DMS79 (cell line): ENCODE data around the gene HIVEP2.

Experiments used
- DNase-seq: peaks from one replicate; lab custom pipeline; 2025; lab: John Stamatoyannopoulos, UW

Gene HIVEP2

DNA sequence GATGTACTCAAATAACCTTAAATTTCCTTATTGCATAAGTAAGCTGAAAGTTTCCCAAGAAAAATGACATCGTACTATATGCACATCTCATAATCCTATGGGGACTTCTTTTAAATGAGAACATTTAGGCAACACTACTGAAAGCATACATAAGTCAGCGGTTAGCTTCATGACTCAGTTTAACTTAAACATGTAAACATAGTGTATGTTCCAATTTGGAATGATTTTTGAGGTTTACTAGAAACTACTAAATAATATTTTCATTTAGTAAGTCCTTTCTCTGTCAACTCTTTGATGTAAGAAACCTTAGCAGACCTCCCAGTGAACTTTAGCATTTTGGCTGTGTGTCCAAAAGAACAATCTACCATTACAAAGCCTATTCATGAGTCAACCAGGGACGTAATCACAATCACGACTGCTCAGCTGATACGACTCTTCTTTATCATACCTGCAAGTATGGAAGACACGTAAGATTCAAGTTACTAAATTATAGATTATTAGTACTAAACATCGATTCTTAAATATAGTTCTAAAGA is 19.3 kb downstream of the HIVEP2 start:
- no peak for DNase-seq

- DNase-seq: peak; percentile 11
These were observed 26.5 kb downstream of the HIVEP2 start for GRCh38 chr6:142918339-142919042.

GRCh38 chr6:142916881-142917280 is 28.1 kb downstream of the HIVEP2 start:
- DNase-seq: no peak

GRCh38 chr6:142914937-142915697 is 29.9 kb downstream of the HIVEP2 start:
- DNase-seq: no peak

- DNase-seq: no peak
These were observed 30.6 kb downstream of the HIVEP2 start for GRCh38 chr6:142914369-142914768.

GRCh38 chr6:142913511-142914047 is 31.4 kb downstream of the HIVEP2 start:
- DNase-seq: no peak

- no peak for DNase-seq
These were observed 31.9 kb downstream of the HIVEP2 start for GRCh38 chr6:142913036-142913510.

DNA sequence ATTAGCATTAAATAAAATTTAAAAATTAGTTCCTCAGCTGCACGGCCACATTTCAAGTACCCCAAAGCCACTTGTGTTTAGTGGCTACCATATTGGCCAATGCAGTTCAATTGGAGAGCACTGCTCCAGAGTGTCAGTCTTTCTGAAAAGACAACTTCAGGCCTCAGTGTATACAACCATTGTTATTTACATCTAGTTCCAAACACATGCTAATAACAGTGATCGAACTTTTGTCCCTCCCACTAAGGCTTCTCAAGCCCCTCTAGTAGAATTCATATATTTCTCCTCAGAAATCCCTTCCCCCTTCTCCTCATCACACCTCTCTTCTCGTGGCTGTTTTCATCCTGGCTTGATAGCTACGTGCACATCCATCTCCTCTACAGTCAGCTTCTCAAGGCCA is 32.9 kb downstream of the HIVEP2 start:
- DNase-seq: no peak

- DNase-seq: no peak
These were observed 33.5 kb downstream of the HIVEP2 start for GRCh38 chr6:142911430-142911829.

GRCh38 chr6:142909686-142910085 is 35.3 kb downstream of the HIVEP2 start:
- no peak for DNase-seq

DNA sequence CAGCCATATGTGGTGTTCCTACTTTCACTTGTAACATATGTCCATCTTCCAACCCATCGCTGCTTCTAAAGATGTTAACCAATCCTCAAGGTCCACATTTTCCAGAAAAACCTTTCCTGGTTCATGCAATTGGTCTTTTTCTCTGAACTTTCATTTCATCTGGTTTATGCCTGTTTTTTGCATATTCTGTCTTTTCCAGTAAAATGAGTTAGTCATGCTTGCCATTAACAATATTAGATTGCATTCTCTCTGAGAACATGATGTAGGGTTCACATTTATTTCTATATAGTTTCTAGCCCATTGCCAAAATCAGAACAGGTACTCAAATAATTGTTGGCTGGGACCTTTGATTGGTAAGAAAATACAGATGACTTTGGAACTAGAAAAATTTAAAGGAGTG is 36.7 kb downstream of the HIVEP2 start:
- no peak for DNase-seq

- DNase-seq: no peak
These were observed 37.4 kb downstream of the HIVEP2 start for GRCh38 chr6:142907544-142907943.

DNA sequence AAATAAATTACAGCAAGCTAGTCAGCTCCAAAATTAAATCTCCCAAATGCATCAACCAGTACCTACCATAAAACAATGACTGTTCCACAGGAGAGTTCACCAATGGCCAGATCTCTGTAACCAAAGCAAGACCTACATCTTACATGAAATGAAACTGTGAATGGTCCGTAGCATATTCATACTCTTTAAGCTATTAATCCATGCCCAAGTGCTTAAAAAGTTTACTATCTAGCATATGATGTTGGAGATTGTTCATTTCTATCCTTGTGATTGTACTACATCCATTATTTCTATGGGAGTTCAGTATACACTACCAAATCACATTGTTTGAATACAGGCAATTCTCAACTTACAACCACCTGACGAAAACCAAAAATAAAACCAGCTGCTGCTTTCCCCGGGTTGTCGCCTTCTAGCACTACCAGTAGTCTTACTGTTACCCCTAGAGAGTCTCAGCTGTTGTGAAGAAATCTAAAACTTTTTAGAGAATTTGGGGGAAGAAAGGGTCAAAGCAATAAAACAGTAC is 38.0 kb downstream of the HIVEP2 start:
- DNase-seq: no peak

- no peak for DNase-seq
These were observed 41.2 kb downstream of the HIVEP2 start for GRCh38 chr6:142903812-142904211.

- DNase-seq: peak; percentile 61
These were observed 42.3 kb downstream of the HIVEP2 start for GRCh38 chr6:142902636-142903053.

- DNase-seq: no peak
These were observed 43.4 kb downstream of the HIVEP2 start for GRCh38 chr6:142901611-142902010.

- peak; percentile 92 for DNase-seq
These were observed 44.6 kb downstream of the HIVEP2 start for GRCh38 chr6:142900227-142900971.

GRCh38 chr6:142898927-142899895 is 45.8 kb downstream of the HIVEP2 start:
- DNase-seq: peak; percentile 50

- DNase-seq: no peak
These were observed 47.3 kb downstream of the HIVEP2 start for GRCh38 chr6:142897659-142898058.

DNA sequence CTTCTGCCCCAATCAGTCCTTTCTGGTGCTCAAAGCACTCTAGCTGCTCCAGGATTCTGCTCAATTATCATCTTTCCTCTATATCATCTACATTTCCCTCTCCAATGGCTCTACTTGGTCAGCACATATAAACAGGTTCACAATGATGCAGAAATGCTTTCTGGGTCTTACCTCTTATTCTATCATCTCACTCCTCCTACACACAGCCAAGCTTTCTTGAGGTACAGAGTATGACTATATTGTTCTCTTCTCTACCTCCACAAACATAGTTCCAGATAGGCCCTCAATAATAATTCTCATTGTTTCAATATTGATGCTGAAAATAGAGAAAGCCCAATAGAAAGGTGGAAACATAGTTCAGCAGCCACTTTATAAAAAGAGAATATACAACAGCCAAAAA is 48.2 kb downstream of the HIVEP2 start:
- DNase-seq: no peak

DNA sequence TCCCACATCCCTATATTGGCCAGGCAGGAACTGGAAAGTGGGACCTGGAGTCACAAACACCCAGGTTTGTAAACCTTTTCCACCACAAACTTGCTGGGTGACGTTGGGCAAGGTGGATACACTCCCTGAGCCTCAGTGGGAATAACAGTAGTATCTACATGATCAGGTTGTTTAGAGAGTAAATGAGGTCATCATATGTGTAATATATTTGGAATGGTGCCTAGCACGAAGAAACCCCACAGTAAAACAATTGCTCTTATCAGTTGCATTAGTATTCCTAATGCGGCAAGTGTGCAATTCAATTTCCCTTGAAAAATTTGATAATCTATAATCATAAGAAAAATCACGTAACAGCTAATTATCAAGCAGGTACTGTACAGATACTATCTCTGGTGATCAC is 51.9 kb downstream of the HIVEP2 start:
- DNase-seq: no peak
